Inferior parietal cortex (tissue), 1 donor: ENCODE data around the gene TBX15.

Experiments
- DNase-seq: peaks from one replicate; pipeline ENCODE4 v3.0.0-alpha.2; 2016; ENCODE audit errors: extremely low spot score

The TBX15 gene

DNA sequence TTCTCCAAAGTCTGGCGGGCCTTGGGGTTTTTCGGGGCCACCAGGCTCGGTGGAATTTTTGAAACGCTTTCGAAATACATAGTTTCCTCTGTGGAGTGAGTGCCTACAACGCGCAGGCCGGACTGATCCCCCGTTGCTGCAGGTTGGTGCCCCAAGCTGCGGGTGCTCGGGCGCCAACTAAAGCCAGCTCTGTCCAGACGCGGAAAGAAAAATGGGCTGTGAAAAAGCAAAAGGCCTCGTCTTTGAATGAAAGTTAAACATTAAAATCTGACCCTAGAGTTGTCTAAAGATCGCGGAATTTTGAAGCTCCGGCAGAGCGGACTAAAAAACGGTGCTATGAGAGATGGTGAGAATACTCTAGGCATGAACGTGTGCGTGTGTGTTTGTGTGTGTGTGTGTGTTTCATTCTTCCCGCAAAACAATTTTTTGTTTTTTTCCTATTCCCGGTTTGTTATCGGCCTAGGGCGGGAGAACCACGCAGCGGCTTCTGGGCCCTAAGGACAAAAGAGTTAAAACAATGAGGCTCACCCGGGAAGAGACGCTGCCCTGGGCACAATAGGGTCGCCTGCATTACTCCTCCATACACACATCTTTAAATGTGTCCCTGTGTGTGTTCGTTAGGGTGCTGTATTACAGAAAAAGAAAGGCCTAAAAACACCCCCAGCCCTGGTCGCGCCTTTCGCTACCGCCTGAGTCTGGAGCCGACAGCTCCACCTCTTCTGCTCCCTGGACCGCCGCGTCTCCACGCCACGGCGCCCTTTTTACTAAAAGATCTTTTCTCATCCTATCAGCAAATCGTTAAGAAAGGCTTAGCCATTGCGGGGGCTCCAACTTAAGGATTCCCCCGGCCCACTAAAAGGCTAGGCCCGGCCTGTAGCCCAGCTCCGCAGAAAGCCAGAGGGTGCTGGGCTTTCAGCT is 3.2 kb downstream of the TBX15 start:
- DNase-seq: no peak

DNA sequence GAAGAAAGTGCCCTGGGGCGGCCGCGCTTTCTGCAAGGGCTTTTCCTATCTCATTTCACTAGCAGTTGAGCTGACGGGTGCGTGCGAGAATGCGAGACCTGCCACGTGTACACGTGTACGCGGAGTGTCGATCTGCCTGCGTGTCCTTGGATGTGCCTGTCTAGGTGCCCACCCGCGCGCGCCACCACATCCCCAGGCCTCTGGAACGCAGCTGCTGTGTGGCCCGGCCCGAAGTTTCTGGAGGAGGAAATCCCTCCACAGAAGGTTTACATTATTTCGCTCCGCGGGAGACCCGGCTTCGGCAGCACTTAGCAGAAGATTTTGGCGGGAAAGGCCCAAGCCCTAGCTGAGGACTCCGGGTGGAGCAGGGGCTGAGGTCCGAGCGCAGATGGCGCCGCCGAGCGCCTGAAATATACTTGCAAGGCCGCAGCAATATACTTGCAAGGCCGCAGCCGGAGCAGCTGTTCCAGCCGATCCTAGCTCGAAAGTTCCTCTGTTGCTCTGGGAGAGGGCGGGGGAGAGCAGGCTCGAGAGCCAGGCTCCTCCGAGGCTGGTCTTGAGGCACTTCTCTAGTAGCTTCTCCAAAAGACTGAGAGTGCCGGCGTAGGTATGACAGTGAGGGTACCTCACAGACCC is 3.9 kb downstream of the TBX15 start:
- DNase-seq: no peak

DNA sequence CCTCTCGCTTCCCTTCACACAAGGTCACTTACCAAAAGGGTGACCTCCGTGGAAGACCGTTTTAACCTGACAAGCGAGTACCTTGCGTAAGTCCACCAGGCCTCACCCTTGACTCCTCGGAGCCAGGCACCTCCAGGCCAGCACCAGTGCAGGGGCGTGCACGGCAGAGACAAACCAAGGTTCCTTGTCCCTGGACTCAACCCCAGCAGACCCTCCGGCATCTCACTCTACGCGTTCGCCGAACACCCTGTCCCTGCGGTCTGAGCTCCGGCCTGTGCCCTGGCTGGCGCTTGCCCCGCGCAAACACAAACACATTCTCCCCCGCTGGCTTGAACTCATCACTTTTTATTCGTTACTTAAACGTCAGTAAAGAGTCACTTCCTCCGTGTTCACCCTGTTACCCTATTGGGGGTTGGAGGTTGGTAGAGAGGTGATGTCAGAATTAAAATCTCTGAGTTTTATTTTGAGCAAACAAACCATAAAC is 4.5 kb downstream of the TBX15 start:
- no peak for DNase-seq

DNA sequence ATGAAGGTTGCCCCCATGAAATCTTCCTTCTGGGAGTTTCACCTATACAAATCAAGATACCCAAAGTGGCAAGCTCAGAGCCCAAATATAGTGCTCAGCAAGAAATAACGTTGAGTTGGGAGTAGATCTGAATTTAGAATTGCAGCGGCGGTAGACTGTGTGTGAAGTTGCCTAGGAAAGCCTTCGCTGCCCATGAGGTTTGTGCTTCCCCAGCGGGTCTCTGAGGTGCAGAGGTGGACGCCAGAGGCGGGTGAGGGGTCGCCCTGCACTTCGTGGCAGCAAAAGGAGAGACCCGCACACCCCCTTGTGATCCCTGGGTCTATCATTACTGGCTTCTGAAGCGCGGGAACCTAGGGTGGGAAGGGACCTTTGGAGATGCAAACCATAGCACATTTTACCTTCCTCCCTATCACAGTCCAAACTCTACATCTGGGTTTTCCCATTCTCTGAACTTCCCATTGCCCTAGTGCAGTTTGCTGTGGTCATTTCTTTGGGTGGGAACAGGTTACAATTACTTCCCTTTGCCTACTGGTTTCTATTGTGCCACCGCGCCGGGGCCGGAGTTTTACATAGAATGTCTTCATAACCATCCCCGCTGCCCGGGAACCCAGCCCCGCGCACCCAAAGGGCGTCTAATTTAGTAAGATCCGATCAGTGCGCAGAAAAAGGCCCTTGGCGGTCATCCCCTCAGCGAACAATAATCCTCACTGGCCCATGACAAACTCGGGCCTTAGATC is 5.2 kb downstream of the TBX15 start:
- DNase-seq: no peak

DNA sequence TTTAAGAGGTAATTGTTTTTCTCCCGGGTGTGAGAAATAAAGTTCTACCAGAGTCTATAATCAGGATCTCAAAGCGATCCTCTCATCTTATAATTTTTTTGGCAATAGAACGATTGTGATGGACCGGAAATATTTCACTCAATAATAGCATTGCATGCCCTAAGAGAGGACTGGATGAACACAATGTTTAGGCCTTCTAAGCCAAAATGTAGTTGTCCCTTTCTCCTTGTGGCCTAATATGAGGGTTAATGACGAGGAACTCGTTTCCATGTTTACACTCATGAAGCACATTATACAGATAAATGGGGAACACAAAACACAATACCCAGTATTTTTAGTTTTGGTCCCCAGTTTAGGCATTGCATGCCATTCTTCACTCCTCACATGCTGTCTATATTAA is 5.9 kb downstream of the TBX15 start:
- no peak for DNase-seq

DNA sequence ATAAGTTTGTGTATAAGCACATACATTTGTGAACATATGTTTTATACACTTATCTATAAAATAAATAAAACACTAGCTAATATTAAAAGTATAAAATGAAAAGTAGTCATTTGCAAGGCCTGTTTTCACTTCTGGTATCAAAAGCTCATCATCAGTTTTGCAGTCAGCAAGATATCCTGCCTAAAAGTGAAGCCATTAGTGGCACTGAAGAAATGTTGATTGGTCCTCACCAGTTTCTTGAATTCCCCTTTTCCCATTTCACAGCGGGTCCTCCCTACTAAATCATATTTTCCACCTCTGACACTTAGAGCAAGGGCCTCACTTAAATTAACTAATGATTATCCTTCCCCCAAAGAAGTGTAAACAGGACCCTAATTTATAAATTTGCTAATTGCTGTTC is 6.7 kb downstream of the TBX15 start:
- DNase-seq: no peak

DNA sequence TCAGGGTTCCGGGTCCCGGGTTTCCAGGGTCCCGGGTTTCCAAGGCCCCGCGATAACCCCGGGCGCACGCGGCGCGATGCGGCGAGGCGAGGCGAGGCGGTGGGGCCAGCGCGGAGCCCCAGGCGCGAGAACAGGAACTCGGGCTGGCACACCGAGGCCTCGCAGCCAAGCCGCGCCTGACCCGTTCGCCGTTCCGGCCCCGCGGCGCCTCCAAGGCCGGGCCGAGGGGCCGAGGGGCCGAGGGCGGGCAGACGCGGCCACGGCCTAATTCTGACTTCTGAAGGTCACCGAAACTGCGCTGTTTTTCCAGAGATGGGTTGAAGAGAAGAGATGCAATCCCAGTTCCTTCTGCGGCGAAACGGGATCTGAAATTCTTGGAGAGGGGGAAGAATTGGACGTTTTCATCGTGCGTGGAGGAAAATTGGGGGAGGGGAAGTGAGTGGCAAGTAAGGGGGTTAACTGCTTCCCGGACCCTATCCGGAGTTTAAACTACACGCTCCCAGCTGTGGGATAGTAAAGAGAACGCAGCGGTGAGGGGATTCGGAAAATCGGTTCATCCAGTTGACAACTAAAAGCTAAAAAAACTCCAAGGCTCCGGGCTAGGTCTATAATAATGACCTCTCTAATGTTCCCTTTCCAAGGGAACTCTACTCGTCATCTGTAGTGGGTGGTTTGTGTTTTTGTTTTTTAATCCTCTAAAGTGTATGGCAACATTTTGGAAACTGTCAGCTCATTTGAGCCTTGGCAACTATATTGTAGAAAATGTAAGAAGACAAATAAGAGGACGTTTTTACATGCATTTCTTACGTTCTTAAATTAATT is 8.2 kb downstream of the TBX15 start:
- no peak for DNase-seq

DNA sequence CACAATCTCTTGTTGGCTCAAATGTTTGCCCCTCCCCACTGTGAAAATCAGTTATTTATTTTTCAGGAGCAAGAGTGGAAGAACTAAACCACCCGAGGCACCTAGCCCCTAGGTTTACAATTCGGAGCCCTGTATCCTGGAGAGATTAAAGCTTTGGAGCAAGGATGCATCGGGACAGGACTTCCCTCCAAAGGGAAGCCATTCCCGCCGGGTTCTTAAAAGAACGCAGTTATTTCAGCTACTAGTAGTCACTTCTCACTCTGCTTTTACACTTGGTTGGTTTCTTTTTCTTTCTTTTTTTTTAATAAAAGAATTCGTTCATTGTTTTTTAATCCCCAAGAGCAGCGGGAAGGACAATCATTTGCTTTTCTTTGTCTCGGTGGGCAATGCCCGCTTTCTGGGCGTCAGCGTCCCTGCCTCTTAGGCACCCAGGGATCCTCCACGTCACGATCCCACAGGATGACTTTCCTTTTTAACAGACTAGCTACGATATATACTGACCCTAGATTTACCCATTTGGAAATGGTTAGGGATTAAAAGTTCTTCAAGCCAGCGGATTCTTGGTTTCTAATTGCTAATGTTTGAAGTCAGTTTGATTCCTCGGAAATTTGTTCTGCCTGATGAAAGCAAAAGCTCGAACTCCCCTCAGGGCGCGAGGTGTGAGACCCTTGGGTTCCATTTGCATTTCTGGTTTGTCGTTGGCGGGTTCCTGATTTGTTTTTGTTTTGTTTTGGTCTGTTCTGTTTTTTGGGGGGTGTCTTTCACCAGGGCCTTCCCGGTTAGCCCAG is 9.0 kb downstream of the TBX15 start:
- no peak for DNase-seq

DNA sequence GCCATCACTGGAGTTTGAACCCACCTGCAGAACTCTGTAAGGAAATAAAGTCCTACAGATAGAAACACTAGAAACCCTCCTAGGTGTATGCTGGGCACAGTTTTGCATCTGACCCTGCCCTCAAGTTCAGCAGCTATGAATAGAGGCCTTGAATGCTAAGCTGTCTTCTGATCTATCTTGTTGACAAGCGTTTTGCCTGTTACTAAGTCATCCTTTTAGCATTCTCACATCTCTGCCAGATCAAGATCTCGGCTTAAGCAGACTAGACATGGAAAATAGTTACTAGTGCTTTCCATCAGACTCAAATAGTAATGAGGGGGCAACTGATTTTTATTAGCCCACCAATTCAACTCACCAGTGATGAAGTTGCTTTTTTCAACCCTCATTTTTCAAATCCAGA is 10.5 kb downstream of the TBX15 start:
- DNase-seq: no peak

DNA sequence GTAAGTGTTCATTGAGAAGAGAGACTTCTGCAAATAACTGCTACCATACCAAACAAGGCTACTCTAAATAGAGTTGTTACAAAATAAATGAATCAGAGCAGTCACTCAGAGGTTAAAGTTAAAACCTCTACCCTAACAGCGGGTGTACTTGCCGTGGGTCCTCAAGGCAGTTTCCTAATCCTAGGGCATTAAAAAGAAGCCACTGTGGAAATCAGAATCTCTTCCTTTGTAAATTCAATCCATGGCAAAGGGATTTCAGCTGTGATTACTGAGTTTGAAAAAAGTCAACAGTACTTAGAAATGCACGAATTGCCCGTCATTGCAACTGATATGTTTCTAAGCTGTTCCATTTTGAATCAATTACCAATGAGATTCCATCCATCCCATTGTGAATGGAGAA is 13.5 kb downstream of the TBX15 start:
- no peak for DNase-seq

DNA sequence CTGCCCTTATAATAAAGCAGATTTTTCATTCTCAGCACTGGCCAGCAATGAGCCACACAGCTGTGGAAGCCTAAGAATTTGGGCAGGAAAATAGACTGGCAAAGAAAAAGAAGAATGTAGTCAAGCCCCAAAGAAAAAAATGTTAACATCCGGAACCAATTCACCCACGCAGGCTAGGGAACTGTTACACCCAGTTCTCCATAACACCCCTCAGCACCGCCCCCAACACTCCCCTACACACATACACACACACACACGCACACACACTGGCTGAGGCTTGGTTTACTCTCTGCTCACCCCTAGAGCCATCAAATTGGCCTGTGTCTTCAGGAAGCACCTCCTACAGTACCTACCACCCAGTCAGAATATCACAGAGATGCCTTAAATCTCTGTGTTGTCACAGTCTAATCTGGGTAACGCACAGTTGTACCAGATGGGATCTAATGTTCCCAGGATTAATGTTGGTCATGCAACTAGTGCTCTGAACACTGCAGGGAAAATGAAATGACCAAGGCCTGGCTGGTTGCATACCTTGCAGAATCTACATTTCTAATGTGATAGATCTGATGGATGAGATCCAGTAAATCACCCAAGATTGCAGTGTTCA is 14.5 kb downstream of the TBX15 start:
- no peak for DNase-seq

DNA sequence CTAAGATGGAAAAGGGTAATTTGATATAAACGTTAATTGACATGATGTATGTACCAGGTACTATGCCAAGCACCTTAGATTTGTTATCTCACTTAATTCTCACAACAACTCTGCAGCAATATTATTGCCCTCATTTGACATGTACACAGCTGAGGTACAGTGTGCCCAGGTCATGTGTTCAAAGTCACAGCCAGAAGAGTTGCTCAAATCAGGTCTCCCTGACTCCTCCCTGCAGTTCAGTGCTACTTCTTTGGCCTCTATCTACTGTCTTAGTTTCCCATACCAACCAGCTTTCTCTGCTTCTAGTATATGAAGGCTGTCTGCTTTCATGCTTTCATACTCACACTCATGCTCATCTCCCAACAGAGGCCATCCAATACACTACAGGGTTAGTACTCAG is 15.1 kb downstream of the TBX15 start:
- no peak for DNase-seq

DNA sequence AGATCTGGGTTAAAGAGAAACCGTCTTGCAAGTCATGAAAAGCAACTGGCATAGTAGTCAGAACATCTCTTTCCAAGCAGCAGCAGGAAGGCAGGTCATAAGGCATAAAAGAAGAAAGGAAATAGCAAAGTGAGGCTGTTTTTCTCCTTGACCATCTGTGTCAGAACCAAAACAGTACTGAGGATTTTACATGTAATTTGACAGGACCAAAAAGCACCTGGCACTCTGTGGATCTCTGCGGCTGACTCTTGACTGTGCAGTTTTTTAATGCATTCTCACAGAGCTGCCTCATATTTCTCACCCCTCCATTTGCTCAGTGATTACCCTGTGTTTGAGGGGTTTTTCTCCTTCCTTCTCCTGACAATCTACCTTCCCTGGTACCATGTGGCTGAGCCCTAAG is 17.7 kb downstream of the TBX15 start:
- no peak for DNase-seq

DNA sequence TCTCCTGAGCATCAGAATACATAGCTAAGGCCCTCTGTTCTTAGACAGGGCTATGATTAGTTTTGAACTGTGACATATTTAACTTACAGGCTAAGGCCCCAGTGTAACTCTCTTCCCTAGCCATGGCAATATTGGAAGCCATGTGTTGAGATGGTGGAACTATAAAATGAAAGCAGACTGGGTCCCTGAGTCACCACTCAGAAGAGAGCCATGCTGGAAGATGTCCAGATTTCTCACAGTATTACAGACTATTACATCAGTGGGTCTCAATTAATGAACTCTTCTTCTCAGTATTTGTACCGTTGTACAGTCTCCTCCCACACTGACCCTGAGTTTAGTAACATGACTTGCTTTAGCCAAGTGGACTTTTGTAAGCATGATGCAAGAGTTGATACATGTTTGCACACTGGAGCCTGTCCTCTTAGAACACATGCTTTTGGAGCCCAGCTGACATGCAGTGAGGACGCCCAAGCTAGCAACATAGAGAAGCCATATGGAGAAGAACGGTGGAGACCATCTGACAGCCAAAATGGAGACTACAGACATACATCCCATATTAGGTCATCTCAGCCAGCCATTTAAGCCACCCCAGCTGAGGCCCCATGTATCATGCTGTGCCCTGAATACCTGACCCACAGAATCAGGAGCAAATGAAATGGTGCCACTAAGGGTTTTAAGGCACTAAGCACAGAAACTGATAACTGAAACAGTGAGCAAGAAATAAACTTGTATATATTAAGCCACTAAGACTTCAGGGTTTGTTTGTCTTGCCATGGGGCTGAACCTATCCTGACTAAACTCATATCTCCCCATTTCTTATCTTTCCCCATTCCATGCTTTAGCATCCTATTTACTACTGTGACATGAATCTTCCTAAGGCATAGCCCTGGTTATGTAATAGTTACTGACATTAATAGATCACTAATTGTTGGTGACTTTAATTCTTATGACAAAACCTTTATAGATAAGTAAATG is 24.4 kb downstream of the TBX15 start:
- DNase-seq: no peak

DNA sequence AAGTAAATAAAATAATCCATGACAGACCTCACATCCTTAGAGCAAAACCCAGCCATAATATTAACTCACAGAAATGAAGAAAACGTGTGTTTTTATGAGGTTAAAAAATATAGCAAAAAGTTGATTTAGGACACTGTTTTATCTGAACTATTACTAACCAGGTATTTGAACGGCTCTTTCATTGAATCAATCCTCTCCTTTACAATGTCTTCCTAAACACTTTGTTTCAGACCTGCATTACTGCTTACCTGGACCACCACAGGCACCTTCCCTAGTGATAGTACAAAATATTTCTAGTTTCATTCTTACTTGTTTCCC is 25.0 kb downstream of the TBX15 start:
- no peak for DNase-seq

DNA sequence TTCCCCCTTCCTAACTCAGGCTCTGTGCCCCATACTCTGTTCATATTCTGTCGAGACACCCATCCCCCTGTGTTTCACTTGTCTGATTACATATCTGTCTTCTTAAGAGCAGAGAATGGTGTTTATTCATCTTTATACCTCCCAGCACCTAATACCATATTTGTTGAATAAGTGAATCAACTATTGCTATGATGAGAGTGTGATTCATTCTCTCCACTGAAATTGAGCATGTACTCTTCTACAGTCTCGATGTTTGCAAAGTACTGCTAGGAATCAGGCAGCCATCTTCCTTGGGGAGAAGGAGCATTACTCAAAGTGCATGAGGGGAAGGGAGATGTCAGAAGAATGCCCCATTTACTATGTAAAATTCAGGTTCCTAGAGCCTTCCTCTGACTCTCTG is 27.0 kb downstream of the TBX15 start:
- no peak for DNase-seq

DNA sequence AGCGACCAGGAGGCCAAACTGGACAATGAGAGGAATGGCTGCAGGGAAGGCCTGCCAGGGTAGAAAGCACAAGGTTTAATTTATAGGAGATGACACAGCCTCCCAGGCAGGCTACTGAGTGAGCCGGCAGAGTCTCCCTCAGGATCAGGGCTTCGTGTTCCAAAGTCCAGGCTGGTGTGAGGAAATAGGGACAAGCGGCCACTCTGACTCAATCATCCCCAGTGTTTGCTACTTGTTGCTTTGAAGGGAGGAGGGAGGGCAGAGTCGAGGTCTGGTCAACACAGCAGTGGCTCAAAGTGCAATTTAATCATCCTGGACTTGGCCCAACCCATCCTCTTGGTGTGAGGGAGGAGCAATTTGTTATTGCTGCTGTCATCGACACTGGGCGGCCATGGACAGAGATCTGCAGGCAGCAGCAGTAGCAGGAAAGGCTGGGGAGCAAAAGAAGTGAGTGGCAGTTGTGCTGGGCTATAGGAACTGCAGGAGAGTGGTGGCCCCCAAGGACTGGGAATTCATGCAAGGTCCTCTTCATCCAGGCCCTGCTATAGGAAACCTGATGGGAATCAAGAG is 27.5 kb downstream of the TBX15 start:
- no peak for DNase-seq

DNA sequence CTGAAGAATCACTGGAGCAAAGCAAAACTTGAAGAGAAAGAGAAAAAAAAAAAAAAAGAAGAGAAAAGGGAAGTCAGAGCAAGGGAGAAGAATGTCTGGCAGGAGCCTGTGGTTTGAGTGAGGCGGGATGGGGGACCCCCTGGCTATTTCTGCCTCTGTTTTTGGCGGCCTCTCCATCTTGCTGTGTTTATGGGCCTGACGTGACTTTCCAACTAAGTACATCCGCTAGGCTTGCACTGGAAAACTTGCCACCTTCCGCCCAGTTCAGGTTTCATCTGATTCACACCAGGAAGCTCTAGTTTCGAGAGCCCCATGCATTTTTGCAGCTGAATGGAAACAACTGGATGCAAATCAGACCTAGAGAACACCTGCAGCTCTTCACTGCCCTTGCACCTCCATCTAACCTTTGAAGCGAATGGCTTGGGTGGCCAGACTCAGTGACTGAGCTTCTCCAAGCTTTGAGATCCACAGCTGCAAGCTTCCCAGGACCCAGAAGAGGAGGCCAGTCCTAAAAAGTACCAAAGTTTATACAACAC is 28.0 kb downstream of the TBX15 start:
- no peak for DNase-seq
